Karpas-422 (cell line): ENCODE results near the gene TAOK1. TPM values are rescaled to one million over a fixed set of nuclear protein-coding genes. Genes with fewer than 3 reads are reported as not detected.

ENCODE experiments used
- DNase-seq: peaks from one replicate; pipeline ENCODE4 v3.0.0-alpha.2; 2015
- H2AFZ ChIP-seq: fragments of 200-600 bp; sonication (generic); 2 replicates; pipeline ENCODE4 v1.6.1; 2014; ENCODE audit warnings: antibody characterized with exemption, low read length, mixed read lengths
- H3K27ac ChIP-seq: fragments of 200-600 bp; sonication (generic); 2 replicates; pipeline ENCODE4 v1.5.1; 2014; ENCODE audit warnings: mild to moderate bottlenecking, low read length, moderate library complexity
- H3K27me3 ChIP-seq: fragments of 200-600 bp; sonication (generic); 2 replicates; pipeline ENCODE4 v1.6.1; 2014; ENCODE audit warnings: low read length, mixed read lengths
- H3K36me3 ChIP-seq: fragments of 200-600 bp; sonication (generic); 2 replicates; pipeline ENCODE4 v1.6.1; 2014; ENCODE audit warnings: low read length, mixed read lengths; ENCODE audit not compliant: insufficient read depth
- H3K4me1 ChIP-seq: fragments of 200-600 bp; sonication (generic); 2 replicates; pipeline ENCODE4 v1.6.1; 2014; ENCODE audit warnings: mild to moderate bottlenecking, low read length, mixed read lengths
- H3K4me2 ChIP-seq: fragments of 200-600 bp; sonication (generic); 2 replicates; pipeline ENCODE4 v1.6.1; 2014; ENCODE audit warnings: low read length, low read depth, mild to moderate bottlenecking; ENCODE audit not compliant: poor library complexity, severe bottlenecking
- H3K4me3 ChIP-seq: fragments of 200-600 bp; sonication (generic); 2 replicates; pipeline ENCODE4 v1.5.1; 2014; ENCODE audit warnings: mild to moderate bottlenecking, antibody characterized with exemption, low read length, mixed read lengths
- H3K79me2 ChIP-seq: fragments of 200-600 bp; sonication (generic); 2 replicates; pipeline ENCODE4 v1.6.1; 2014; ENCODE audit warnings: mild to moderate bottlenecking, low read length, mixed read lengths
- H3K9ac ChIP-seq: fragments of 200-600 bp; sonication (generic); 2 replicates; pipeline ENCODE4 v1.6.0; 2014; ENCODE audit warnings: low read length
- H3K9me2 ChIP-seq: fragments of 200-600 bp; sonication (generic), shearing (Covaris generic); replicated peaks from 2 replicates; pipeline ENCODE4 v1.6.0; 2014; ENCODE audit warnings: mild to moderate bottlenecking, low read length, moderate library complexity; ENCODE audit not compliant: insufficient read depth
- H3K9me3 ChIP-seq: fragments of 300-700, 200-600 bp; sonication (generic); 2 replicates; pipeline ENCODE4 v1.6.1; 2014; ENCODE audit warnings: low read length, mixed read lengths
- H4K20me1 ChIP-seq: fragments of 200-600 bp; sonication (generic); 2 replicates; pipeline ENCODE4 v1.6.1; 2014; ENCODE audit warnings: mild to moderate bottlenecking, antibody characterized with exemption, low read length, low read depth; ENCODE audit not compliant: insufficient read depth
- total RNA-seq: library from RNA; depleted of rRNA; stranded (reverse); fragments of >200 nt; shearing (Covaris generic); gene quantifications from 2 replicates; pipeline ENCODE4 v1.2.3, GENCODE V29; 2014; ENCODE audit warnings: low replicate concordance

TAOK1 gene
- total RNA-seq, 1 experiment from 2014 or later = 39.6 TPM

DNA sequence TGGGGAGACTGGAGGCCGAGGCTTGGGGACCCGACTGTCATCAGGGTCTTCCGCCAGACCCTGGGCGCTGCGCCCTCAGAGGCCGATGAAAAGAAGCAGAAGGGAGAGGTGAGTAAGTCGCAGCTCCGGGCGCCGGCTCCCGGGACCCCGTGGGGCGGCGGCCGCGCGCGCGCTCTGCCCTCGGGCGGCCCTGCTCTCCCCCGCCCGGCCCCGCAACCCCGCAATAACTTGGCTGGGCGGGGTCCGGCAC lies 177.1 kb downstream of the TAOK1 start:
- peaks cover 32% of the 10 kb centered on the region for H3K79me2 ChIP-seq
- H2AFZ ChIP-seq = peak overlapping the region; percentile 55
- H3K9me2 ChIP-seq = no peaks in the 10 kb centered on the region
- H3K4me3 ChIP-seq = peak overlapping the region; percentile 86
- H3K4me2 ChIP-seq = peak overlapping the region; percentile 87
- peak overlapping the region; percentile 89 for H3K27ac ChIP-seq
- H3K27me3 ChIP-seq = no peaks in the 10 kb centered on the region
- no peaks in the 10 kb centered on the region for H3K9me3 ChIP-seq
- peak overlapping the region; percentile 89 for H3K9ac ChIP-seq
- peaks cover 10% of the 10 kb centered on the region; the same call in 1 of the 2 replicates for H4K20me1 ChIP-seq
- no peak for DNase-seq
- peaks cover 4% of the 10 kb centered on the region; the same call in 1 of the 2 replicates for H3K36me3 ChIP-seq
- peaks cover 30% of the 10 kb centered on the region for H3K4me1 ChIP-seq

DNA sequence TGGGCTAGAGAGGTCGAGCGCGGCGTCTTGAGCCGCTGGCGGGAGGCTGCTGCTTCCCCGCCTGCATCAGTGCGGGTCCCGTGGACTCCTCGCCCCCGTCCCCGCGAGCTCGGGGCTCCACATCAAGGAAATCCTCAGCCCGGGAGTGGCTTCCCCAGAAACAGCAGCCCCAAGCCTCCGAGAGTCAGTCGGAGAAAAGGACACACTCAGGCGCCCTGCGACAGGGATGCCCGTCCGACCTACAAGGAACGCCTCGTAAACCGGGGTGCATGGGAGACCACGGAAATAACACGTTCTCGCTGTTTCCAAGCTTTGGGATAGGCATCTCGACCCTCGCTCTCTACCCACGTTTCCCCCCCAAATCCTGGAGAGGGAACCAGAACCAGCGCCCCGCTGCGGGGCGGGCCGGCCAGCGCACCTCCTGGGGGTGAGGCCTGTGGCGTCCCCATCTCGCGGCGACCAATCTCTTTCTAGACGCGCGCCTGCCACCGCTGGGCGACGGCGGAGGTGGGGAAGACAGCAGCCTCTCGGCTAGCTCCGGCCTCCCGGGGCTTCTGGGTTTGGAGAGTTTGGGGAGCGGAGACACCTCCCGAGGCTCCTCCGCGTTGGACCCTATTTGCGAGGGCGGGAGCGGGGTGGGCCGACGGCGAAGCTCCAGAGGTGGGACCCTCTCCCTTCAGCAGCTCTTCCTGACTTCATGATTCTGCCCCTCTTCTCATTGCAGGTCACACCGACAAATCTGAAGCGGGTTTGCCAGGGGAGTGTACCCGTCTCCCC lies 177.6 kb downstream of the TAOK1 start:
- Histone ChIP-seq H2AFZ (peak overlapping the region; percentile 55; the same call in 1 of the 2 replicates), H3K9me3 (no peaks in the 10 kb centered on the region), H3K4me1 (peaks cover 30% of the 10 kb centered on the region), H4K20me1 (peaks cover 10% of the 10 kb centered on the region; the same call in 1 of the 2 replicates), H3K27me3 (no peaks in the 10 kb centered on the region), H3K79me2 (peaks cover 31% of the 10 kb centered on the region), H3K36me3 (peaks cover 4% of the 10 kb centered on the region; the same call in 1 of the 2 replicates), H3K9ac (peak overlapping the region; percentile 89), H3K9me2 (no peaks in the 10 kb centered on the region), H3K27ac (peak overlapping the region; percentile 89), H3K4me3 (peak overlapping the region; percentile 86), H3K4me2 (peak overlapping the region; percentile 87)
- DNase-seq = peak; percentile 93

DNA sequence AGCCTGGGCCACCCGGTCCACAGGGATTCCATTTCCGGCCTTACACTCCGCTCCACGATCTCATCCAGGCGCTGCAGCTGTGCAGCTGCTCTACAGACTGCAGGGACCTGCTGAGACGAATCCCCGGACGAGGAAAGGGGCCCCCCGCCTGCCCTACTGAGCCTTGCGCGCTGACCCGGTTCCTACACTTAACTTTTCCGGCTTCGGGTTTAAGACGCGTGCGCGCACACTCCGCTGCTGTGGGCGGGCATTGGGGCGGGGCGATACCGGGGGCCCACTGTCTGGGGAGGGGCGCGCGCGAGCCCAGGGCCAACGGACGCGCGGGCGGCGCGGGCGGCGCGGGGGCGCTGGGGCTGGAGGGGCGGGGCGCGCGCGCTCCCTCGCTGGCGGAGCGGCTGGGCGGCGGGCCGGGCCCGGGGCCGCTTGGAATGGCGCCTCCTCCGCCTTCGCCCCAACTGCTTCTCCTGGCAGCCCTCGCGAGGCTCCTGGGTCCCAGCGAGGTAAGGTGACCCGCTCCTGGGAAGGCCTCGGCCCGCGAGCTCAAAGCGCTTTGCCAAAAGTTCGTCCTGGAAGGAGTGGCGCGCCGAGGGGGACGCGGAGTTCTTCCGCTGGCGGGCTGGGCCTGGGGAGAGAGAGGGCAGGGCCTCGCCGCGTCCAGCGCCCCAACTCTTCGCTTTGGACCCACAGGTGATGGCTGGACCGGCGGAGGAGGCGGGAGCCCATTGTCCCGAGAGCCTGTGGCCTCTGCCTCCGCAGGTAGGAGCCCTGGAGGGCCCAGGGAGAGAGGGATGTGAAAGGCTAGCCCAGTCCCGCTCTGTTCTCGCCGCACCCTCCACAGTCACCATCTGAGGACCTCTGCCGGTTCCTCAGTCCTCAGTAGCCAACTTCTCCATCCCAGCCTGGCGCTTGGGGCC lies 178.4 kb downstream of the TAOK1 start, which contains the start of gene TP53I13:
TP53I13 (plus strand) TSS at position 371 of the 914 bp plus-strand sequence; CDS start at position 429, 58 bp downstream.
- Histone ChIP-seq H3K4me1 (peaks cover 30% of the 10 kb centered on the region), H3K27ac (peak within 1 kb of the TSS; percentile 89), H3K4me3 (peak within 1 kb of the TSS; percentile 93), H3K4me2 (peak within 1 kb of the TSS; percentile 87), H2AFZ (peak within 1 kb of the TSS; percentile 79; the same call in 1 of the 2 replicates), H3K79me2 (peaks cover 28% of the 10 kb centered on the region), H3K36me3 (peaks cover 4% of the 10 kb centered on the region; the same call in 1 of the 2 replicates), H3K27me3 (no peaks in the 10 kb centered on the region), H3K9ac (peak within 1 kb of the TSS; percentile 90), H3K9me2 (no peaks in the 10 kb centered on the region), H3K9me3 (no peaks in the 10 kb centered on the region), H4K20me1 (peaks cover 10% of the 10 kb centered on the region; the same call in 1 of the 2 replicates)
- peak; percentile 97 for DNase-seq

DNA sequence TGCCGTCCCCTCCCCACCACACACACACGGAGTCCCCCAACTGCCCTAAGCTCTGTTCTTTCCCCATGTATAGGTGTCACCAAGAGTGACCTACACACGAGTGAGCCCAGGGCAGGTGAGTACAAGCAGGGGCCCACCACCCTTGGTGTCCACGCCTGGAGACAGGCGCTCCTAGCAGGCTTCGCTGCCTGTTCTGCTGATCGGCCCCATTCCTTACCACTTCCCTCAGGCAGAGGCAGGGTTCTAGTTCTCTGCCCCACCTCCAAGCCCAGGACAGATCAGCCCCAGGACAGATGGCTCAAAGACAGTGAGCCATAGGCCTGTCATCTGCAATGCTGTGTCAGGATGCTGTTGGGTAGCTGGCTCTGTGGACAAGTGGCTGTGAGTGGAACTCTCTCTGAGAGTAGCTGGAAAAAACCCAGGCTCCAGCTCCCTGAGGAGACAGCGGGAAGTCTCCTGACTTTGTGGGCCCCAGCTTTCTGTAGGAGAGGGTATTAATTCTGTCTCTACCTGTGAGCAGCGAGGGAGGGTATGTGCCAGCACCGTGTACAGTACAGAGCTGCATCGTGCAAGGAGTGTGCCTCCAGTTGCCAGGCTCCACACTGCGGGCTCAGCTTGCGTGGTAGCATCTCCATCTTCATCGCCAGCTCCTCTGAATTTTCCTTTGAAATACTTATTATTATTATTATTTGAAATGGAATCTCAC lies 179.2 kb downstream of the TAOK1 start:
- peak overlapping the region; percentile 76 for H3K4me2 ChIP-seq
- peak overlapping the region; percentile 93 for H3K4me3 ChIP-seq
- no peak for DNase-seq
- H3K9me2 ChIP-seq = no peaks in the 10 kb centered on the region
- peaks cover 22% of the 10 kb centered on the region for H3K79me2 ChIP-seq
- H3K4me1 ChIP-seq = peaks cover 23% of the 10 kb centered on the region
- H2AFZ ChIP-seq = no peak overlapping the region
- H3K27me3 ChIP-seq = no peaks in the 10 kb centered on the region
- peaks cover 2% of the 10 kb centered on the region; the same call in 1 of the 2 replicates for H3K36me3 ChIP-seq
- H3K9me3 ChIP-seq = no peaks in the 10 kb centered on the region
- peak overlapping the region; percentile 90 for H3K9ac ChIP-seq
- H3K27ac ChIP-seq = peak overlapping the region; percentile 62; the same call in 1 of the 2 replicates
- H4K20me1 ChIP-seq = peaks cover 4% of the 10 kb centered on the region; the same call in 1 of the 2 replicates

DNA sequence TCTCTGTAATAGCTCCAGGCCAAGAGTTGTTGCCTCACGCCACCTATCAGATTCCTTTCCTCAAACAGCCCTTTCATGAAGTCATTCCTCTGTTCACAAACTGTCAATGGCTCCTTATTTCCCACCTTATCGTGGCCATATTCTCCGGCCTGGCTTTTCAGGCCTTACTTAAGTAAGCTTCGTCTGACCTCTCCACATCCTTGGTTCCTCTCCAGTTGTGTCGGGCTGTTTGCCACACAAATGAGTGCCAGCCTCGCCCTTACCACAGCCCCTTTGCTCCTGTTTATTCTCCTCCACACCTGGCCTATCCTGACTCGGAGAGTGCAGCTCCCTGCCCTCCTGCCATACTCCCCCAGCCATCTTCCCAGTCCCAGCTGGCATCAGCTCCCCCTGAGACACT lies 180.4 kb downstream of the TAOK1 start:
- H3K9me2 ChIP-seq = no peaks in the 10 kb centered on the region
- no peaks in the 10 kb centered on the region for H3K27me3 ChIP-seq
- H3K9ac ChIP-seq = no peak overlapping the region
- no peak overlapping the region for H3K4me3 ChIP-seq
- H4K20me1 ChIP-seq = no peaks in the 10 kb centered on the region
- H3K9me3 ChIP-seq = no peaks in the 10 kb centered on the region
- peaks cover 13% of the 10 kb centered on the region for H3K4me1 ChIP-seq
- peaks cover 12% of the 10 kb centered on the region for H3K79me2 ChIP-seq
- H2AFZ ChIP-seq = no peak overlapping the region
- DNase-seq = no peak
- H3K4me2 ChIP-seq = no peak overlapping the region
- H3K27ac ChIP-seq = no peak overlapping the region
- H3K36me3 ChIP-seq = peaks cover 5% of the 10 kb centered on the region; the same call in 1 of the 2 replicates

DNA sequence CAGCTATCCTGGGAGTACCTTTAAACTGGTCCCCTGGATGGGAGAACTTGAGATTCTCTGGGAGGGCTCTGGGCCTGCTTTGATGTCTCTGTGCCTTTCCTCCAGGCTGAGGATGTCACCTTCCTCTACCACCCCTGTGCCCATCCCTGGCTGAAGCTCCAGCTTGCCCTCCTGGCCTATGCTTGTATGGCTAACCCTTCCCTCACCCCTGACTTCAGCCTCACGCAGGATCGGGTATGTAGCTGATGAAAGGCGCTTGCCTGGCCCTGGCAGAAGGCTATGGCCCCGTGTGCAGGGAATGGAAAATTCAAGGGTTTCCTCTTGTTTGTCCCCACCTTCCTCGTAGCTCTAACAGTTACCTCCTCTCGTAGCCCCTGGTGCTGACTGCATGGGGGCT lies 181.3 kb downstream of the TAOK1 start:
- no peak overlapping the region for H3K9ac ChIP-seq
- peaks cover 9% of the 10 kb centered on the region for H3K4me1 ChIP-seq
- H3K9me3 ChIP-seq = no peaks in the 10 kb centered on the region
- H3K79me2 ChIP-seq = peaks cover 8% of the 10 kb centered on the region; the same call in 1 of the 2 replicates
- H3K4me2 ChIP-seq = no peak overlapping the region
- H2AFZ ChIP-seq = no peak overlapping the region
- H3K4me3 ChIP-seq = no peak overlapping the region
- H3K9me2 ChIP-seq = no peaks in the 10 kb centered on the region
- H3K36me3 ChIP-seq = peaks cover 5% of the 10 kb centered on the region; the same call in 1 of the 2 replicates
- H4K20me1 ChIP-seq = no peaks in the 10 kb centered on the region
- no peak overlapping the region for H3K27ac ChIP-seq
- no peak for DNase-seq
- no peaks in the 10 kb centered on the region for H3K27me3 ChIP-seq

DNA sequence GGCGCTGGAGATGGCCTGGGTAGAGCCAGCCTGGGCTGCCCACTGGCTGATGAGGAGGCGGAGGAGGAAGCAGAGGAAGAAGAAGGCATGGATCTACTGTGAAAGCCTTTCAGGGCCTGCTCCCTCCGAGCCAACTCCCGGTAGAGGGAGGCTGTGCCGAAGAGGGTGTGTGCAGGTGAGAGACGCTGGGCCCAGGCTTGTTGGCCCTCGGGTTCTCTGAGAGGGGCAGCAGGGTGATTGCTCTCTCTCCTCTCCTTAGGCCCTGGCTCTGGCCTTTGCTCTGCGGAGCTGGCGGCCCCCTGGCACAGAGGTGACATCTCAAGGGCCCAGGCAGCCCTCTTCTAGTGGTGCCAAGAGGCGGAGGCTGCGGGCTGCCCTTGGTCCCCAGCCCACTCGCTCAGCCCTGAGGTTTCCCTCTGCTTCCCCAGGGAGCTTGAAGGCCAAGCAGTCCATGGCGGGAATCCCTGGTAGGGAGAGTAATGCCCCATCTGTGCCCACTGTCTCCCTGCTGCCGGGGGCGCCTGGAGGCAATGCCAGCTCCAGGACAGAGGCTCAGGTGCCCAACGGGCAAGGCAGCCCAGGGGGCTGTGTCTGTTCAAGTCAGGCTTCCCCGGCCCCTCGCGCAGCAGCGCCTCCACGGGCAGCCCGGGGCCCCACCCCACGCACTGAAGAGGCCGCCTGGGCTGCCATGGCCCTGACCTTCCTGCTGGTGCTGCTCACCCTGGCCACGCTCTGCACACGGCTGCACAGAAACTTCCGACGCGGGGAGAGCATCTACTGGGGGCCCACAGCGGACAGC lies 181.9 kb downstream of the TAOK1 start:
- H3K79me2 ChIP-seq = peaks cover 8% of the 10 kb centered on the region; the same call in 1 of the 2 replicates
- no peaks in the 10 kb centered on the region for H3K9me3 ChIP-seq
- H3K9ac ChIP-seq = no peak overlapping the region
- no peaks in the 10 kb centered on the region for H3K27me3 ChIP-seq
- DNase-seq = no peak
- no peaks in the 10 kb centered on the region for H4K20me1 ChIP-seq
- H3K4me3 ChIP-seq = no peak overlapping the region
- peaks cover 9% of the 10 kb centered on the region for H3K4me1 ChIP-seq
- no peaks in the 10 kb centered on the region for H3K9me2 ChIP-seq
- H3K27ac ChIP-seq = no peak overlapping the region
- H2AFZ ChIP-seq = no peak overlapping the region
- peaks cover 5% of the 10 kb centered on the region; the same call in 1 of the 2 replicates for H3K36me3 ChIP-seq
- H3K4me2 ChIP-seq = no peak overlapping the region
